K562 (cell line): Measurements from ENCODE around the gene ATP13A2. TPM values are rescaled to one million over a fixed set of nuclear protein-coding genes. Genes with fewer than 3 reads are reported as not detected.

ENCODE experiments used
- ATAC-seq: fragments of 200-7000 bp; cut with Tn5 transposase; 3 replicates; pipeline ENCODE4 v1.9.1; 2020; ENCODE audit warnings: moderate library complexity
- BruUV-seq: library from RNA; stranded (reverse); fragments of 400-500 nt; replicated peaks from 2 replicates; lab custom pipeline; 2021; lab: Mats Ljungman, UMichigan
- CTCF ChIA-PET: fragments of 300-600 bp; formaldehyde crosslinking; extraction: SDS; loops from one replicate; lab custom pipeline; 2021; ENCODE audit warnings: low intra/inter-chr PET ratio; lab: Yijun Ruan, JAX
- POLR2A ChIA-PET: fragments of 300-600, 350-650 bp; sonication (Branson Sonifier 250); formaldehyde crosslinking; extraction: SDS; loops from one replicate; lab custom pipeline; 2021; ENCODE audit warnings: antibody characterized with exemption, inconsistent platforms; lab: Yijun Ruan, JAX
- DNase-seq, 4 experiments: peaks; one replicate each; pipeline versions ENCODE4 v3.0.0 to v3.0.0-alpha.2; 2011 to 2018; ENCODE audit warnings: low spot score in 3 of 4, mixed read lengths in 3 of 4; ENCODE audit errors: extremely low read depth in 1 of 4
- FAIRE-seq: peaks from 2 replicates; lab custom pipeline; 2011; peaks lifted over from hg19 to GRCh38; lab: Jason Lieb, UNC
- H2AFZ ChIP-seq: 2 replicates; pipeline ENCODE4 v1.6.0; 2011; ENCODE audit warnings: low read depth, low read length, control low read depth, inconsistent platforms
- H3K27ac ChIP-seq: fragments of 200-600 bp; 3 replicates; pipeline ENCODE4 v1.8.0; 2011; ENCODE audit warnings: low read depth, mild to moderate bottlenecking, control low read depth, inconsistent platforms, low read length, moderate library complexity, mixed read lengths; ENCODE audit errors: extremely low read depth
- H3K27me3 ChIP-seq, 2 experiments: fragments of 300-600 bp in 1 of 2; 2 replicates in 1 of 2; 3 replicates in 1 of 2; pipeline versions ENCODE4 v1.6.0 to v1.8.0; 2011; ENCODE audit warnings: inconsistent platforms in 2 of 2, low read length in 2 of 2, mild to moderate bottlenecking in 1 of 2, mixed read lengths in 1 of 2, moderate library complexity in 1 of 2; ENCODE audit not compliant: control insufficient read depth in 2 of 2, insufficient read depth in 2 of 2
- H3K36me3 ChIP-seq: fragments of 300-600 bp; 3 replicates; pipeline ENCODE4 v1.8.0; 2011; ENCODE audit warnings: mild to moderate bottlenecking, low read length, inconsistent platforms; ENCODE audit not compliant: control insufficient read depth, insufficient read depth
- H3K4me1 ChIP-seq, 2 experiments: fragments of 200-600 bp in 1 of 2; replicated peaks in 1 of 2; 2 replicates in 1 of 2; 3 replicates in 1 of 2; pipeline versions ENCODE4 v1.5.1 to v1.8.0; 2011; ENCODE audit warnings: inconsistent platforms in 2 of 2, low read length in 2 of 2, mild to moderate bottlenecking in 1 of 2, mixed read lengths in 1 of 2, moderate library complexity in 1 of 2; ENCODE audit not compliant: control insufficient read depth in 2 of 2, insufficient read depth in 2 of 2
- H3K4me2 ChIP-seq: 2 replicates; pipeline ENCODE4 v1.6.1; 2011; ENCODE audit warnings: low read length, control low read depth, inconsistent platforms, mixed read lengths; ENCODE audit not compliant: insufficient read depth
- H3K4me3 ChIP-seq: fragments of 200-600 bp; sonication (generic), shearing (Covaris generic); 2 replicates; pipeline ENCODE4 v1.5.1; 2016; ENCODE audit warnings: control low read depth, inconsistent platforms
- H3K79me2 ChIP-seq: fragments of 200-600 bp; 3 replicates; pipeline ENCODE4 v1.8.0; 2011; ENCODE audit warnings: low read length, inconsistent platforms; ENCODE audit not compliant: control insufficient read depth, insufficient read depth
- H3K9ac ChIP-seq, 2 experiments: 2 replicates each; pipeline versions ENCODE4 v1.6.0 to v1.6.1; 2011; ENCODE audit warnings: low read depth in 2 of 2, low read length in 2 of 2, control low read depth in 1 of 2, inconsistent platforms in 1 of 2, mild to moderate bottlenecking in 1 of 2, mixed read lengths in 1 of 2; ENCODE audit not compliant: insufficient read depth in 1 of 2
- H3K9me1 ChIP-seq: one replicate; pipeline ENCODE4 v1.6.0; 2011; ENCODE audit warnings: inconsistent platforms, mild to moderate bottlenecking, low read length, moderate library complexity; ENCODE audit not compliant: control insufficient read depth, insufficient read depth
- H3K9me3 ChIP-seq: replicated peaks from 2 replicates; pipeline ENCODE4 v1.5.1; 2011; ENCODE audit warnings: low read depth, low read length, inconsistent platforms; ENCODE audit not compliant: control insufficient read depth, insufficient read depth
- H4K20me1 ChIP-seq: replicated peaks from 2 replicates; pipeline ENCODE4 v1.6.1; 2011; ENCODE audit warnings: low read length, inconsistent platforms, mixed read lengths; ENCODE audit not compliant: control insufficient read depth, insufficient read depth
- ARID1B ChIP-seq: fragments of 450-650 bp; IDR thresholded peaks from 2 replicates; pipeline ENCODE4 v1.6.1; 2016; ENCODE audit warnings: antibody characterized with exemption, mild to moderate bottlenecking, inconsistent platforms
- ARID2 ChIP-seq: fragments of 450-650 bp; IDR thresholded peaks from 2 replicates; pipeline ENCODE4 v1.6.1; 2017; ENCODE audit warnings: antibody characterized with exemption, mild to moderate bottlenecking
- CTCFL ChIP-seq: IDR thresholded peaks from 2 replicates; pipeline ENCODE4 v1.6.1; 2011; ENCODE audit warnings: borderline replicate concordance, low read depth, mild to moderate bottlenecking, moderate library complexity, low read length; ENCODE audit not compliant: insufficient read depth, poor library complexity, severe bottlenecking
- FOXJ3 ChIP-seq: sonication (generic); formaldehyde crosslinking; IDR thresholded peaks from 2 replicates; pipeline ENCODE4 v1.4.0; 2020; ENCODE audit warnings: mild to moderate bottlenecking, missing genetic modification reagents
- MYNN ChIP-seq, 2 experiments: sonication (generic); formaldehyde crosslinking in 1 of 2; IDR thresholded peaks; 2 replicates each; pipeline versions ENCODE4 v1.5.0 to v1.6.1; 2016 to 2020; ENCODE audit warnings: antibody characterized with exemption in 1 of 2, missing genetic modification reagents in 1 of 2
- NFXL1 ChIP-seq: fragments of 450-650 bp; formaldehyde crosslinking; IDR thresholded peaks from 2 replicates; pipeline ENCODE4 v1.4.0; 2021; ENCODE audit warnings: mild to moderate bottlenecking
- POLR3A ChIP-seq: IDR thresholded peaks from 2 replicates; pipeline ENCODE4 v1.6.1; 2011; ENCODE audit warnings: borderline replicate concordance, mild to moderate bottlenecking, moderate library complexity; ENCODE audit not compliant: insufficient read length, insufficient read depth; ENCODE audit errors: extremely low read depth
- TEAD2 ChIP-seq: fragments of 450-650 bp; IDR thresholded peaks from 2 replicates; pipeline ENCODE4 v1.6.1; 2016; ENCODE audit warnings: missing genetic modification characterization, control low read depth, missing compliant biosample characterization
- THRA ChIP-seq: fragments of 450-650 bp; IDR thresholded peaks from 2 replicates; pipeline ENCODE4 v1.6.1; 2017; ENCODE audit warnings: mild to moderate bottlenecking, moderate library complexity
- VEZF1 ChIP-seq: fragments of 200-800 bp; sonication (Bioruptor generic); IDR thresholded peaks from 2 replicates; pipeline ENCODE4 v1.6.1; 2017; ENCODE audit warnings: missing genetic modification characterization, missing compliant biosample characterization
- ZNF518B ChIP-seq: fragments of 250-450 bp; sonication (Bioruptor Pico); IDR thresholded peaks from 2 replicates; pipeline ENCODE4 v1.5.0; 2021; ENCODE audit warnings: mild to moderate bottlenecking, moderate library complexity
- WGBS: fragments of 100-300 bp; shearing (Covaris generic); methylation state at CpG from one replicate; pipeline ENCODE4 v1.1.6; 2016; ENCODE audit warnings: low coverage, mixed read lengths; ENCODE audit not compliant: insufficient coverage; ENCODE audit errors: missing lambda C conversion rate; 5-methylcytosine and 5-hydroxymethylcytosine counted together
- in situ Hi-C: fragments of 300-500 bp; cut with MboI; formaldehyde crosslinking; loops from 4 replicates; pipeline ENCODE4 v1.15.0; 2018; ENCODE audit warnings: inconsistent platforms, mixed read lengths
- intact Hi-C: fragments of 100-400 bp; cut with micrococcal nuclease; formaldehyde crosslinking; loops from 2 replicates; pipeline ENCODE4 v1.14.2; 2022
- polyA plus RNA-seq, 8 experiments: library from polyadenylated mRNA; depleted of rRNA in 4 of 8; stranded (reverse) in 5 of 8; unstranded in 3 of 8; fragments of >200 nt; fragmentation: Nextera tagmentation in 2 of 8; fragmentation: Illumina TruSeq in 1 of 8; extraction: Ambion mirVana in 2 of 8; extraction: Trizol in 1 of 8; gene quantifications; 2 replicates each; pipeline versions ENCODE4 v1.2.1 to v1.2.3, GENCODE V29; 2011 to 2014; ENCODE audit warnings: inconsistent platforms in 1 of 8, missing spikeins in 1 of 8
- total RNA-seq, 7 experiments: library from RNA; depleted of rRNA in 6 of 7; stranded (reverse); fragments of >200 nt in 6 of 7; fragmentation: Illumina TruSeq in 2 of 7; extraction: Trizol in 2 of 7; gene quantifications; 2 replicates each; pipeline versions ENCODE4 v1.2.1 to v1.2.3, GENCODE V29; 2011 to 2021; ENCODE audit warnings: low replicate concordance in 1 of 7

The ATP13A2 gene
- total and polyA plus RNA-seq, 9 of the 15 experiments (the other 6 are each of a cell fraction or from before 2014, with no cell fraction given), result 0.36 to 56.3 (median 16.3) TPM

- BruUV-seq, result no TSS peak
- Histone ChIP-seq H3K27ac (no peak overlapping the region), H3K4me3 (no peak overlapping the region), H3K27me3 (no peaks in the 10 kb centered on the region), H3K9ac (peak overlapping the region in 1 of 2 experiments; percentile 66; a peak in 1 of 4 replicates), H3K4me1 (peaks cover 27 to 32% of the 10 kb centered on the region in 2 experiments), H3K36me3 (peaks cover 9% of the 10 kb centered on the region; the same call in 2 of the 3 replicates), H3K9me3 (no peaks in the 10 kb centered on the region), H2AFZ (peak overlapping the region; percentile 74), H4K20me1 (no peaks in the 10 kb centered on the region), H3K9me1 (no peaks in the 10 kb centered on the region), H3K79me2 (no peaks in the 10 kb centered on the region; the same call in 2 of the 3 replicates), H3K4me2 (no peak overlapping the region)
- FAIRE-seq (no peak), DNase-seq (peak in 3 of 4 experiments; percentile 30 to 58 (median 49)), ATAC-seq (no peak)
- POLR2A ChIA-PET, result interaction anchor here (0.6 to 2.0 kb wide), 9 partner anchors 9 to 1752 kb away, joined by 3 to 9 read pairs (median 4); no protein-coding TSS in a partner anchor
- in situ Hi-C loops, result no loop called here
- CTCF ChIA-PET, result interaction anchor here (0.6 kb wide), 1 partner anchor 393 kb away, joined by 4 read pairs; no protein-coding TSS in a partner anchor
- 29% methylated on average over 13 of the region's 13 CpGs for WGBS
- intact Hi-C loops, result no loop called here
- no peak for TF ChIP-seq ZNF518B (CRISPR knock-in tag)
- TF ChIP-seq FOXJ3, result no peak
- TF ChIP-seq MYNN (IDR thresholded peaks at IDR 0.05), result no peak
- TF ChIP-seq MYNN (CRISPR knock-in tag; IDR thresholded peaks at IDR 0.05), result no peak
- TF ChIP-seq NFXL1 (CRISPR knock-in tag), result no peak
- TF ChIP-seq CTCFL, result no peak
- TF ChIP-seq VEZF1 (CRISPR knock-in tag), result peak; percentile 42
- no peak for TF ChIP-seq THRA
- no peak for TF ChIP-seq ARID2
- TF ChIP-seq POLR3A, result no peak
- TF ChIP-seq TEAD2 (tag), result no peak
- TF ChIP-seq ARID1B, result peak; percentile 41; the same call in 1 of the 2 replicates
Observed at GRCh38 chr1:17013491-17014320, 2.0 kb upstream of the ATP13A2 start.
